Endothelial cell of umbilical vein (primary cell): Measurements from ENCODE around the gene RNF150.

ENCODE experiments used
- EZH2 ChIP-seq: IDR thresholded peaks from 2 replicates; pipeline ENCODE4 v1.6.1; 2012; ENCODE audit warnings: borderline replicate concordance, low read depth, mild to moderate bottlenecking, moderate library complexity, low read length, inconsistent platforms; ENCODE audit not compliant: severe bottlenecking
- POLR2A ChIP-seq: IDR thresholded peaks from 2 replicates; pipeline ENCODE4 v1.6.1; 2012; ENCODE audit warnings: low read depth, mild to moderate bottlenecking, control low read depth, low read length

DNA sequence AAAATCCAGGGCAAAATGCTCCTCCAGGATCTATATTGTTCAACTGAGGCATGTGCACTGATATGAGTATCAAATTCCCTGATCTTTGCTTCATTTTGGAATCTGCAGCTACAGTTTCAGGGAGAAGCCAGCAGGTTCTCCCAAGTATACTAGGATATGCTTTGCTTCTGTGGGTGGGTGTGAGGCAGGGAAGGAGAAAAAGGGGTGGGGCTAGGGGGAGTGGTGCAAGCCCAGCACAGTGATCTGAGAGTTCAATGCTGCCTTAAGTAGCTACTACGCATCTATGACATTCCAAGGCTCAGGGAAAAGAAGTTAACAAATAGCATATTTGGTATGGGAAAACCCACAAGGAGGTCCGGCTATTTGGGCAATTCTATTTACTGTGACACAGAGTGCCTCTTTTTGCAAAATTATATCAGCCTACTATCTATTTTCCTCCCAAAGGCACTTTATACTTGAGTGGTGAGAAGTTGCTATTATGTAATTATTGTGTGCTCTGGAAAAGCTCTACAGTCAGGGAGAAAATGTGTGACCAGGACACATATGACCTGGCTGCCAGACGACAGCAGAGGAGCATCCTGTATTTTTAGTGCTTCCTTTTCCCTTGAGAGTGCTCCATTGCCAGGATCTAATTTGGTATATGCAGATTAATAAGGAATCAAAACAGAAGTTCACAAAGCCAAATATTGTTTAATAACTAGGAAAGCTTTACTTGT lies 162.0 kb downstream of the RNF150 start:
- no peak for TF ChIP-seq POLR2A
- TF ChIP-seq EZH2, result no peak
